SK-N-MC (cell line): ENCODE data around the gene MMS19.

Experiments
- EZH2 ChIP-seq: fragments of 200-600 bp; sonication (generic); IDR thresholded peaks from one replicate; pipeline ENCODE4 v1.6.1; 2017; ENCODE audit warnings: antibody characterized with exemption
- POLR2AphosphoS5 ChIP-seq: IDR thresholded peaks from 2 replicates; pipeline ENCODE4 v1.6.1; 2012; ENCODE audit warnings: mild to moderate bottlenecking, low read depth, low read length, borderline replicate concordance

GRCh38 chr10:97411406-97411805 is 86.8 kb downstream of the MMS19 start:
- TF ChIP-seq EZH2 (no peak), POLR2AphosphoS5 (no peak)
